GM12878 (cell line): ENCODE measurements around the gene RBP3. TPM values are rescaled to one million over a fixed set of nuclear protein-coding genes. Genes with fewer than 3 reads are reported as not detected.

ENCODE experiments used
- ATAC-seq: fragments of 200-7000 bp; cut with Tn5 transposase; 3 replicates; pipeline ENCODE4 v1.9.1; 2020; ENCODE audit warnings: mild to moderate bottlenecking, moderate library complexity
- BruUV-seq: library from RNA; stranded (reverse); fragments of 400-500 nt; replicated peaks from 2 replicates; lab custom pipeline; 2021; lab: Mats Ljungman, UMichigan
- CTCF ChIA-PET: fragments of 300-600 bp; sonication (Branson Sonifier 250); formaldehyde crosslinking; extraction: SDS; loops from one replicate; lab custom pipeline; 2021; ENCODE audit warnings: inconsistent platforms; lab: Yijun Ruan, JAX
- POLR2A ChIA-PET: fragments of 350-600 bp; formaldehyde crosslinking; extraction: SDS; loops from one replicate; lab custom pipeline; 2021; ENCODE audit warnings: inconsistent platforms; lab: Charles Lee
- RAD21 ChIA-PET: fragments of 300-600 bp; sonication (Branson Sonifier 250); formaldehyde crosslinking; loops from one replicate; lab custom pipeline; 2023; ENCODE audit warnings: antibody characterized with exemption; ENCODE audit not compliant: unreplicated experiment; lab: Charles Lee
- SMC1A ChIA-PET: fragments of 300-600 bp; sonication (Branson Sonifier 250); formaldehyde crosslinking; loops from one replicate; lab custom pipeline; 2023; ENCODE audit not compliant: unreplicated experiment, uncharacterized antibody; lab: Charles Lee
- DNase-seq: peaks from one replicate; pipeline ENCODE4 v3.0.0-alpha.2; 2011; ENCODE audit warnings: low read depth, low spot score
- FAIRE-seq: peaks from 3 replicates; lab custom pipeline; 2011; peaks lifted over from hg19 to GRCh38; lab: Jason Lieb, UNC
- H2AFZ ChIP-seq: 2 replicates; pipeline ENCODE4 v1.6.0; 2011; ENCODE audit warnings: low read depth, low read length, control low read depth; ENCODE audit not compliant: control insufficient read depth
- H3K27ac ChIP-seq: 2 replicates; pipeline ENCODE4 v1.5.1; 2011; ENCODE audit warnings: control low read depth; ENCODE audit not compliant: control insufficient read depth, insufficient read depth
- H3K27me3 ChIP-seq, 2 experiments: replicated peaks in 1 of 2; 2 replicates each; pipeline versions ENCODE4 v1.6.0 to v1.6.1; 2011; ENCODE audit warnings: low read length in 1 of 2; ENCODE audit not compliant: control insufficient read depth in 2 of 2, insufficient read depth in 2 of 2
- H3K36me3 ChIP-seq, 2 experiments: 2 replicates each; pipeline ENCODE4 v1.5.1; 2011; ENCODE audit warnings: low read length in 1 of 2; ENCODE audit not compliant: control insufficient read depth in 2 of 2, insufficient read depth in 2 of 2
- H3K4me1 ChIP-seq: 2 replicates; pipeline ENCODE4 v1.6.1; 2011; ENCODE audit warnings: mild to moderate bottlenecking, low read length, moderate library complexity, mixed read lengths; ENCODE audit not compliant: control insufficient read depth, insufficient read depth
- H3K4me2 ChIP-seq: 2 replicates; pipeline ENCODE4 v1.6.0; 2011; ENCODE audit warnings: control low read depth; ENCODE audit not compliant: control insufficient read depth, insufficient read depth
- H3K4me3 ChIP-seq: fragments of 200-600 bp; sonication (generic); 2 replicates; pipeline ENCODE4 v1.5.1; 2016
- H3K79me2 ChIP-seq: 2 replicates; pipeline ENCODE4 v1.6.0; 2011; ENCODE audit warnings: low read length; ENCODE audit not compliant: control insufficient read depth, insufficient read depth
- H3K9ac ChIP-seq: 2 replicates; pipeline ENCODE4 v1.8.0; 2011; ENCODE audit warnings: low read length, control low read depth, mixed read lengths; ENCODE audit not compliant: control insufficient read depth, insufficient read depth
- H3K9me3 ChIP-seq: replicated peaks from 3 replicates; pipeline ENCODE4 v1.5.1; 2011; ENCODE audit warnings: mild to moderate bottlenecking, low read length; ENCODE audit not compliant: control insufficient read depth, insufficient read depth
- H4K20me1 ChIP-seq: 2 replicates; pipeline ENCODE4 v1.6.0; 2011; ENCODE audit not compliant: control insufficient read depth, insufficient read depth
- ATF7 ChIP-seq: fragments of 450-650 bp; IDR thresholded peaks from 2 replicates; pipeline ENCODE4 v1.6.1; 2016; ENCODE audit warnings: low read depth, mild to moderate bottlenecking
- CBFB ChIP-seq: IDR thresholded peaks from 2 replicates; pipeline ENCODE4 v1.6.1; 2016; ENCODE audit warnings: antibody characterized with exemption, low read depth
- DPF2 ChIP-seq: fragments of 450-650 bp; IDR thresholded peaks from 2 replicates; pipeline ENCODE4 v1.6.1; 2017; ENCODE audit warnings: mild to moderate bottlenecking
- EGR1 ChIP-seq, 2 experiments: IDR thresholded peaks; 1 replicate in 1 of 2; 2 replicates in 1 of 2; pipeline ENCODE4 v1.6.1; 2011 to 2012; ENCODE audit warnings: low read depth in 2 of 2, low read length in 2 of 2, borderline replicate concordance in 1 of 2, mild to moderate bottlenecking in 1 of 2, moderate library complexity in 1 of 2
- FOXK2 ChIP-seq: fragments of 450-650 bp; IDR thresholded peaks from 2 replicates; pipeline ENCODE4 v1.6.1; 2017; ENCODE audit warnings: mild to moderate bottlenecking, moderate library complexity
- JUND ChIP-seq: IDR thresholded peaks from 2 replicates; pipeline ENCODE4 v1.6.1; 2012; ENCODE audit warnings: low read depth, mild to moderate bottlenecking, low read length, improper control_type of control experiment, moderate library complexity
- LARP7 ChIP-seq: fragments of 450-650 bp; IDR thresholded peaks from 2 replicates; pipeline ENCODE4 v1.6.1; 2017; ENCODE audit warnings: mild to moderate bottlenecking
- MXI1 ChIP-seq: fragments of 150-350 bp; IDR thresholded peaks from 2 replicates; pipeline ENCODE4 v1.6.1; 2011; ENCODE audit warnings: low read depth, mild to moderate bottlenecking, inconsistent platforms, low read length, improper control_type of control experiment
- POLR2A ChIP-seq: IDR thresholded peaks from 2 replicates; pipeline ENCODE4 v1.6.1; 2011; ENCODE audit warnings: low read depth, mild to moderate bottlenecking, low read length
- POLR2AphosphoS2 ChIP-seq: IDR thresholded peaks from 2 replicates; pipeline ENCODE4 v1.6.1; 2011; ENCODE audit warnings: low read depth, mild to moderate bottlenecking, low read length, improper control_type of control experiment, moderate library complexity
- POLR2AphosphoS5 ChIP-seq: IDR thresholded peaks from 2 replicates; pipeline ENCODE4 v1.6.1; 2011; ENCODE audit warnings: mild to moderate bottlenecking, low read length, inconsistent platforms
- SIX5 ChIP-seq: IDR thresholded peaks from 2 replicates; pipeline ENCODE4 v1.6.1; 2011; ENCODE audit warnings: mild to moderate bottlenecking, low read depth, low read length, moderate library complexity; ENCODE audit not compliant: severe bottlenecking
- SREBF1 ChIP-seq: IDR thresholded peaks from 2 replicates; pipeline ENCODE4 v1.6.1; 2012; ENCODE audit warnings: mild to moderate bottlenecking, low read length
- SREBF2 ChIP-seq: IDR thresholded peaks from 2 replicates; pipeline ENCODE4 v1.6.1; 2012; ENCODE audit warnings: mild to moderate bottlenecking, low read length
- TCF7 ChIP-seq: IDR thresholded peaks from 2 replicates; pipeline ENCODE4 v1.6.1; 2014; ENCODE audit warnings: antibody characterized with exemption, borderline replicate concordance
- ZNF622 ChIP-seq: fragments of 450-650 bp; IDR thresholded peaks from 2 replicates; pipeline ENCODE4 v1.6.1; 2017; ENCODE audit warnings: mild to moderate bottlenecking, inconsistent platforms
- WGBS: methylation state at CpG from one replicate; pipeline ENCODE4 v1.1.6; 2016; ENCODE audit warnings: low lambda C conversion rate; ENCODE audit not compliant: insufficient replicate concordance, insufficient coverage; ENCODE audit errors: missing lambda C conversion rate; 5-methylcytosine and 5-hydroxymethylcytosine counted together
- in situ Hi-C: fragments of 300-500 bp; cut with MboI; formaldehyde crosslinking; loops from 9 replicates; pipeline ENCODE4 v1.14.3; 2018; ENCODE audit warnings: mixed read lengths
- intact Hi-C: fragments of 100-400 bp; cut with micrococcal nuclease; formaldehyde crosslinking; loops from one replicate; pipeline ENCODE4 v1.14.2; 2022; ENCODE audit not compliant: unreplicated experiment
- polyA plus RNA-seq, 11 experiments: library from polyadenylated mRNA; depleted of rRNA in 4 of 11; unstranded in 6 of 11; stranded (reverse) in 5 of 11; fragments of >200 nt; fragmentation: Nextera tagmentation in 4 of 11; fragmentation: Illumina TruSeq in 1 of 11; extraction: Ambion mirVana in 4 of 11; extraction: Trizol in 1 of 11; gene quantifications; 1 replicate in 1 of 11; 2 replicates in 10 of 11; pipeline versions ENCODE4 v1.2.1 to v1.2.3, GENCODE V29; 2011 to 2016; ENCODE audit warnings: inconsistent platforms in 2 of 11, missing spikeins in 2 of 11, low read depth in 1 of 11
- total RNA-seq, 4 experiments: library from RNA; depleted of rRNA in 3 of 4; stranded (reverse); fragments of >200 nt in 3 of 4; fragmentation: Illumina TruSeq in 1 of 4; extraction: Trizol in 1 of 4; gene quantifications; 2 replicates each; pipeline versions ENCODE4 v1.2.1 to v1.2.3, GENCODE V29; 2013 to 2021
- TF ChIP-seq, protein P1 (sequence below): fragments of 450-650 bp; IDR thresholded peaks from 2 replicates; pipeline ENCODE4 v1.6.1; 2017; ENCODE audit warnings: low read depth, mild to moderate bottlenecking, moderate library complexity

RBP3 gene
- total and polyA plus RNA-seq, 10 of the 15 experiments (the other 5 are each of a cell fraction or from before 2014, with no cell fraction given), result not detected

DNA sequence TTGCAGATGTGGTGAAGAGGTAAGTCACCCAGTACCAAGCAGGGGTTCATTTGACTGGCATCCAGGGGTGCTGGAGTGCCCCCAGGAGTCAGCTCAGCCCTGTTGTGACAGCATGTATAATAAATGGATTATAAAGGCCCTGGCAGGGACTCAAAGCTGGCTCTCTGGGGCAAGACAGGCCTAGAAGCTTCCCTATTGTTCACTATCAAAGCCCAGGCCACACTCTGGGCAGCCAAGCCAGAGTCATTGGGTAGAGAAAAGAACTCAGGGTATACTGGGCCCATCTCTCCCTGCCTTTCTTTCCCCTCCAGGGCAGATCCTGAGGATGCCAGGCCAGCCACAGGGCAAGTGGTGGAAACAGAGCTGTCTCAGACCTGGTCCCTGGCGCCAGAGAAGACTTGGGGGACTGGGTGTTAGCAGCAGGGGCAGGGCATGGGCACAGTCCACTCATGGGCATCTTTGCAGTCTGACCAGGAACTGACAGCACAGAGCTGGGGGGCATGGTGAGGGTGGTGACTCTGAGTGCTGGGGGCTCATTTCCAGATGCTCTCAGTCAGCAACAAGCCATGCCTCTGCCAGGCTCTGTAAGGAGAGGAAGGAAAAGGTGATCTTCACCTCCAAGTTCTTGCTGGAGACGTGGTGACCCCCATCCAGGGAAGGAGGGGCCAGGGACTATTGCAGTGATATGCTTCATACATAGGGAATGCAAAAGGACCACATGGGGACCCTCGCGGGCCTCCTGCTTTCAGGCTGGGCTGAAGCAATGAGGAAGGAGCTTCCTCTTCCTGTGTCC, 11.7 kb downstream of the RBP3 start:
- intact Hi-C loops (no loop called here), in situ Hi-C loops (no loop called here)
- Histone ChIP-seq H3K79me2 (no peaks in the 10 kb centered on the region), H3K4me2 (no peak overlapping the region), H4K20me1 (no peaks in the 10 kb centered on the region), H3K4me3 (no peak overlapping the region), H2AFZ (no peak overlapping the region), H3K9ac (no peak overlapping the region), H3K36me3 (no peaks in the 10 kb centered on the region), H3K9me3 (no peaks in the 10 kb centered on the region), H3K27me3 (no peaks in the 10 kb centered on the region; a peak in 1 of 4 replicates), H3K27ac (no peak overlapping the region), H3K4me1 (no peaks in the 10 kb centered on the region)
- BruUV-seq, result no TSS peak
- TF ChIP-seq POLR2A, result no peak
- no peak for TF ChIP-seq EGR1 (IDR thresholded peaks at IDR 0.05; ENCODE audit: borderline replicate concordance in 1 of 2, low read depth in 2 of 2, low read length in 2 of 2)
- no peak for TF ChIP-seq SREBF2
- no peak for TF ChIP-seq FOXK2
- no peak for TF ChIP-seq TCF7
- no peak for TF ChIP-seq POLR2AphosphoS2
- no peak for TF ChIP-seq DPF2
- no peak for TF ChIP-seq SREBF1
- no peak for TF ChIP-seq CBFB
- TF ChIP-seq SIX5, result no peak
- TF ChIP-seq, protein P1, sequence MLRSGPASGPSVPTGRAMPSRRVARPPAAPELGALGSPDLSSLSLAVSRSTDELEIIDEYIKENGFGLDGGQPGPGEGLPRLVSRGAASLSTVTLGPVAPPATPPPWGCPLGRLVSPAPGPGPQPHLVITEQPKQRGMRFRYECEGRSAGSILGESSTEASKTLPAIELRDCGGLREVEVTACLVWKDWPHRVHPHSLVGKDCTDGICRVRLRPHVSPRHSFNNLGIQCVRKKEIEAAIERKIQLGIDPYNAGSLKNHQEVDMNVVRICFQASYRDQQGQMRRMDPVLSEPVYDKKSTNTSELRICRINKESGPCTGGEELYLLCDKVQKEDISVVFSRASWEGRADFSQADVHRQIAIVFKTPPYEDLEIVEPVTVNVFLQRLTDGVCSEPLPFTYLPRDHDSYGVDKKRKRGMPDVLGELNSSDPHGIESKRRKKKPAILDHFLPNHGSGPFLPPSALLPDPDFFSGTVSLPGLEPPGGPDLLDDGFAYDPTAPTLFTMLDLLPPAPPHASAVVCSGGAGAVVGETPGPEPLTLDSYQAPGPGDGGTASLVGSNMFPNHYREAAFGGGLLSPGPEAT, result no peak
- no peak for TF ChIP-seq ATF7
- TF ChIP-seq LARP7, result no peak
- TF ChIP-seq JUND, result no peak
- no peak for TF ChIP-seq ZNF622
- TF ChIP-seq POLR2AphosphoS5, result no peak
- TF ChIP-seq MXI1, result no peak
- no peak for FAIRE-seq
- ChIA-PET RAD21 (no interaction called here), POLR2A (no interaction called here), CTCF (no interaction called here), SMC1A (no interaction called here)
- ATAC-seq, result no peak
- no peak for DNase-seq
- 7% methylated on average over 4 of the region's 4 CpGs for WGBS
